ENCODE measurements around the gene PLA2G4F. TPM values are rescaled to one million over a fixed set of nuclear protein-coding genes. Genes with fewer than 3 reads are reported as not detected.

PLA2G4F gene
- total RNA-seq, 4 donors from 2014 or later: 0.16 to 0.67 TPM; not detected in 2

DNA sequence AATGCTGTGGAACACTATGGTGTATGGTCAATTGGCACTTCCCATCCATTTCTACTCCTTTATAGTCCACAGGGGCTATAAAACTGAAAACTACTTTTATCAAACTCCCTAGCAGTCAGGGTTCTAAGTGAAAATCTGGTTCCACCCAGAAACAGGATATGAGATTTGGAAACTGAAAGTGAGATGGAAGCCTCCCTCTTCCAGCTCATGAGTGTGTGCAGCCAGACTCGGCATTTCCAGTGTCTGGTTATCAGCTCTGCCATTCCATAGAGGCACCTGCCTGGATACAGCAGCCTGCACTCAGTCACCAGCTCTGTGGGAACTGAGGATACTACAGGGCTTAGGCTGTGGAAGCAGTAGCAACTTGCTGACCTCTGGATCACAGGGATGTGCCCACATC, 14.7 kb upstream of the PLA2G4F start:
- H3K4me1 ChIP-seq: no peaks in the 10 kb centered on the region
- H3K27me3 ChIP-seq: no peaks in the 10 kb centered on the region
- H3K4me3 ChIP-seq: no peak overlapping the region
- no peak overlapping the region for H3K27ac ChIP-seq
- H3K36me3 ChIP-seq: peaks cover 0 to 100% of the 10 kb centered on the region in 2 donors
- no peak for ATAC-seq
- TF ChIP-seq POLR2A (IDR thresholded peaks at IDR 0.05) (no peak), POLR2AphosphoS5 (IDR thresholded peaks at IDR 0.05) (no peak), EP300 (IDR thresholded peaks at IDR 0.05) (no peak)
- TF ChIP-seq, protein P1, sequence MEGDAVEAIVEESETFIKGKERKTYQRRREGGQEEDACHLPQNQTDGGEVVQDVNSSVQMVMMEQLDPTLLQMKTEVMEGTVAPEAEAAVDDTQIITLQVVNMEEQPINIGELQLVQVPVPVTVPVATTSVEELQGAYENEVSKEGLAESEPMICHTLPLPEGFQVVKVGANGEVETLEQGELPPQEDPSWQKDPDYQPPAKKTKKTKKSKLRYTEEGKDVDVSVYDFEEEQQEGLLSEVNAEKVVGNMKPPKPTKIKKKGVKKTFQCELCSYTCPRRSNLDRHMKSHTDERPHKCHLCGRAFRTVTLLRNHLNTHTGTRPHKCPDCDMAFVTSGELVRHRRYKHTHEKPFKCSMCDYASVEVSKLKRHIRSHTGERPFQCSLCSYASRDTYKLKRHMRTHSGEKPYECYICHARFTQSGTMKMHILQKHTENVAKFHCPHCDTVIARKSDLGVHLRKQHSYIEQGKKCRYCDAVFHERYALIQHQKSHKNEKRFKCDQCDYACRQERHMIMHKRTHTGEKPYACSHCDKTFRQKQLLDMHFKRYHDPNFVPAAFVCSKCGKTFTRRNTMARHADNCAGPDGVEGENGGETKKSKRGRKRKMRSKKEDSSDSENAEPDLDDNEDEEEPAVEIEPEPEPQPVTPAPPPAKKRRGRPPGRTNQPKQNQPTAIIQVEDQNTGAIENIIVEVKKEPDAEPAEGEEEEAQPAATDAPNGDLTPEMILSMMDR (IDR thresholded peaks at IDR 0.05): no peak
- H3K9me3 ChIP-seq: no peaks in the 10 kb centered on the region
- WGBS, 2 donors (ENCODE audit: low coverage in 1 of 2): 60% methylated on average over 1 of the region's 1 CpG; no CpG with 5 or more reads in 1 of the 2 donors

DNA sequence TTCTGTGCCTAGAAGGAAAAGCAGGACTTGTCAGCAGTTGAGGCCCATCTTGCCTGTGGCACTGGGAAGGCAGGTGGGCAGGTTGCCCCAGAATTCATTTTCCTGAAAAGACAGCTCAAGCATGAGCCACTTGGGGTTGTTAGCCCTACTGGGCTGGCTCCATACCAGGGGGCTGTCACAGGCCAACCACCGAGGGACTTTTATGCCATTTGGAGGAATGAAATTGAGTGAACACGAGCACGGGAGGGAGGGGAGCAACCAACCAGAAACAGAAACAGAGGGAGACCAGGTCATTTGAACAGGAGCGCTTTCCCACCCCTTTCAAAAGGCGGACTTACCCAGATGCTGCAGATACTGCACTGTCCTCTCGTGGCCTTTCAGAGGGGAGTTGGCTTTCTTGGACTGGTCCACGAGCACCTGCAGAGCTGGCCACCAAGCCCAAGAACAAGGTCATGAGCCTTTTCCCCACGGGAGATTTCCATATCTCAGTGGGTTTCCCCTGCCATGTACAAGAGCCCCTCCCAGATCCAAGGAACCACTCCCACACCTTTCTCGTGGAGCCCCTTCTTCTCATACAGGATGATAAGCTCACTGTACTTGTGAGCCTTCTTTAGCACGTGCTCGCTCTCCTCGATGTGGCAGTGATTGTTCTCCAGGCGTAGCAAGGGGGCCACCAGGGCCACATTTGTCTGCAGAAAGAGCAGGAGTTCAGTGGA, 9.9 kb upstream of the PLA2G4F start:
- no peak for ATAC-seq
- Histone ChIP-seq H3K4me1 (no peaks in the 10 kb centered on the region), H3K27me3 (no peaks in the 10 kb centered on the region), H3K9me3 (no peaks in the 10 kb centered on the region), H3K27ac (no peak overlapping the region), H3K36me3 (peaks cover 0 to 100% of the 10 kb centered on the region in 2 donors), H3K4me3 (no peak overlapping the region)
- 84 to 90% methylated on average over 5 to 6 of the region's 13 CpGs for WGBS, 2 donors (ENCODE audit: low coverage in 1 of 2)
- TF ChIP-seq EP300 (IDR thresholded peaks at IDR 0.05) (no peak), POLR2AphosphoS5 (IDR thresholded peaks at IDR 0.05) (no peak), POLR2A (IDR thresholded peaks at IDR 0.05) (no peak)
- TF ChIP-seq, protein P1 (IDR thresholded peaks at IDR 0.05): no peak

DNA sequence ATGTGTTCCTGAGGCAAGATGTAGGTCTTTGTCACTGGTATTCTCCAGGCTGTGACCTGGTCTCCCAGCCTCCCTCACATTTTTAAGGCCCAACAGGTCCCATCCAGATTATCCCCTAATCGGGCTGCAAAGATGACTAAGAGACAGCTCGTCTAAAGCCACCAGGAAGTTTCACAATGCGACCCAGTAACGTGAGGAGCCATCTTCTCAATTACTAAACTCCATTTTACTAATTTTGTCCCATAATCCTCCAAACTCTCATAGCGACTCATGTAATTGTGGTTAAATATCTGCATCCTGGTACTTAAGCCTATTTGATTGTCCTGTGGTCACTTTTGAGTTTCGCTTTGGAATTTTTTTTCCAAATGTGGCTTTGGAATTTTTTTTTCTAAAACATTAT, 8.7 kb upstream of the PLA2G4F start:
- H3K36me3 ChIP-seq: peaks cover 0 to 100% of the 10 kb centered on the region in 2 donors
- ATAC-seq: no peak
- no peaks in the 10 kb centered on the region for H3K9me3 ChIP-seq
- no peak for TF ChIP-seq POLR2A (IDR thresholded peaks at IDR 0.05)
- TF ChIP-seq EP300 (IDR thresholded peaks at IDR 0.05): no peak
- TF ChIP-seq, protein P1 (IDR thresholded peaks at IDR 0.05): no peak
- no peak overlapping the region for H3K4me3 ChIP-seq
- H3K4me1 ChIP-seq: no peaks in the 10 kb centered on the region
- H3K27me3 ChIP-seq: no peaks in the 10 kb centered on the region
- 89 to 92% methylated on average over 5 to 6 of the region's 6 CpGs for WGBS, 2 donors (ENCODE audit: low coverage in 1 of 2)
- no peak overlapping the region for H3K27ac ChIP-seq

DNA sequence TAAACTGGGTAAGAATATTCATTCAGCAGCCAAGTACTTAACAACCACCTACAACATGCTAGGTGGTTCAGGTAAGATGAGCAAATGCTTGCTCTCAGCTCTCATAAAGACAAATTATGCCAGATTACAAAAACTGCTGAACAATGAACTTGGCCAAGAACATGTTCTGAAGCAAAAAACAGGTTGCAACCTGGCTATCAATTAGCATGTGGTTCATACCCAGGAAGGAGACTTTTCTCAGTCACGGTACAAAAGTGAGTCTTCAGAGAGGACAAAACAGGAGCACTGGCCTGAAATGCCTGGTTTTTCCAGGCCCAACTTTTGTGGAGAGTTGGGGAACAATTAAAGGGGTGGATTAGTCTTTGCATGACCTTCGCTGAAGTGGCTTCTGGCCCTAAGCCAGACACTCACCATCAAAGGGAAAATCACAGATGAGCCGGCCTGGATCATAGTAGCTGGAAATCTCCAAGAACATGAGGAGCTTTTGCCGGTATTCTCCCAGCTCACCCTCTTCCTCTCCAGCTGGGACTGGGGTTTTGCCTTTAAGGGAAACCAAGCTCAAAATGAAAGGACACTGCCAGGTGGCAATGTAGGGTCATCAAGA, 7.6 kb upstream of the PLA2G4F start:
- Histone ChIP-seq H3K27ac (no peak overlapping the region), H3K4me1 (peaks cover 0 to 5% (median 0%) of the 10 kb centered on the region in 3 donors), H3K9me3 (no peaks in the 10 kb centered on the region), H3K27me3 (no peaks in the 10 kb centered on the region), H3K4me3 (no peak overlapping the region), H3K36me3 (peaks cover 0 to 100% of the 10 kb centered on the region in 2 donors)
- WGBS, 2 donors (ENCODE audit: low coverage in 1 of 2): 67% methylated on average over 3 to 4 of the region's 4 CpGs
- no peak for ATAC-seq
- TF ChIP-seq POLR2AphosphoS5 (IDR thresholded peaks at IDR 0.05): no peak
- TF ChIP-seq, protein P1 (IDR thresholded peaks at IDR 0.05): no peak
- TF ChIP-seq EP300 (IDR thresholded peaks at IDR 0.05): no peak
- no peak for TF ChIP-seq POLR2A (IDR thresholded peaks at IDR 0.05)

DNA sequence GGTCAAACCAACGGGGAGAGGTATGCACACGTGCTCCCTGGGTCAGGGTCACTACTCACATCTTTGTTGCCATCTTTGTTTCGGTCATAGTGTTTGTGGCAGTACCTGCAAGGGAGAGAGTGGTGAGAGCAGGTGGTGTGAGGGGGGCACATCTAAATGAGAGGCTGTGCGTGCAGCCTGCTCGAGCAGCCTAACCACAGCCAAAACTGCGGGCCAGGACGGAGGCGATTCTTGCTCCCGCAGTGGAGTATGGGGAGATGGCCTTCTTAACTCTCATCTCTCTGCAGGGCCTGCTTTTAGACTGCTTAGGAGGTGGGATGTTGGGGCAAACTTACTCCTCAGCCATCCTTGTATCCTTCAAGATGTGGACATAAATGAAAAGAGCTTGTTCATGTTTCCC, 6.9 kb upstream of the PLA2G4F start:
- H3K36me3 ChIP-seq: peaks cover 0 to 96% of the 10 kb centered on the region in 2 donors
- no peak overlapping the region for H3K27ac ChIP-seq
- no peak for ATAC-seq
- peaks cover 0 to 12% (median 0%) of the 10 kb centered on the region in 3 donors for H3K4me1 ChIP-seq
- no peak overlapping the region for H3K4me3 ChIP-seq
- no peaks in the 10 kb centered on the region for H3K9me3 ChIP-seq
- H3K27me3 ChIP-seq: no peaks in the 10 kb centered on the region
- WGBS, 2 donors (ENCODE audit: low coverage in 1 of 2): 93% methylated on average over 8 of the region's 9 CpGs; no CpG with 5 or more reads in 1 of the 2 donors
- TF ChIP-seq EP300 (IDR thresholded peaks at IDR 0.05) (no peak), POLR2AphosphoS5 (IDR thresholded peaks at IDR 0.05) (no peak), POLR2A (IDR thresholded peaks at IDR 0.05) (no peak)
- TF ChIP-seq, protein P1 (IDR thresholded peaks at IDR 0.05): no peak

All from gastroesophageal sphincter (tissue), 4 donors.